ENCODE results near the gene PCDHGA4.
"Not testable (repeated sequence)": the region's sequence is repeated elsewhere in the genome, so short reads cannot be mapped to it uniquely, and the experiment has no call there.

- not testable (repeated sequence) for TF ChIP-seq EGR1 (IDR thresholded peaks at IDR 0.05; ENCODE audit: low read depth in 2 of 2); CTCF (IDR thresholded peaks at IDR 0.05; ENCODE audit: low read depth, low read length, missing input control); RAD21 (IDR thresholded peaks at IDR 0.05); TAF1 (conservative IDR thresholded peaks at IDR 0.05); GABPA (IDR thresholded peaks at IDR 0.05 in 1 of 2, conservative IDR thresholded peaks at IDR 0.05 in 1 of 2); REST (IDR thresholded peaks at IDR 0.05); YY1 (IDR thresholded peaks at IDR 0.05); JUND (IDR thresholded peaks at IDR 0.05)
- TF ChIP-seq, protein P1, sequence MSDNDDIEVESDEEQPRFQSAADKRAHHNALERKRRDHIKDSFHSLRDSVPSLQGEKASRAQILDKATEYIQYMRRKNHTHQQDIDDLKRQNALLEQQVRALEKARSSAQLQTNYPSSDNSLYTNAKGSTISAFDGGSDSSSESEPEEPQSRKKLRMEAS (IDR thresholded peaks at IDR 0.05) = not testable (repeated sequence)
Measured at GRCh38 chr5:141332571-141332970, 22.2 kb upstream of the PCDHGA4 start.

Data from liver (tissue), 3 donors.